MM.1S (cell line): ENCODE data around the gene ADAD1.

Experiments used
- DNase-seq: peaks from one replicate; pipeline ENCODE4 v3.0.0-alpha.2; 2015
- H2AFZ ChIP-seq: fragments of 300-600 bp; sonication (generic); 2 replicates; pipeline ENCODE4 v1.6.0; 2016; ENCODE audit warnings: antibody characterized with exemption, low read length
- H3F3A ChIP-seq: fragments of 300-600 bp; sonication (generic); 2 replicates; pipeline ENCODE4 v1.6.1; 2016; ENCODE audit warnings: mild to moderate bottlenecking, antibody characterized with exemption, low read length, moderate library complexity, mixed read lengths; ENCODE audit not compliant: insufficient read depth
- H3K27ac ChIP-seq: fragments of 300-600 bp; sonication (generic); 2 replicates; pipeline ENCODE4 v1.5.1; 2016; ENCODE audit warnings: mild to moderate bottlenecking, low read length
- H3K27me3 ChIP-seq: fragments of 300-600 bp; sonication (generic); replicated peaks from 2 replicates; pipeline ENCODE4 v1.6.0; 2016; ENCODE audit warnings: low read length; ENCODE audit not compliant: insufficient read depth
- H3K36me3 ChIP-seq: fragments of 300-600 bp; sonication (generic); replicated peaks from 2 replicates; pipeline ENCODE4 v1.6.1; 2016; ENCODE audit warnings: mild to moderate bottlenecking, low read length, mixed read lengths; ENCODE audit not compliant: insufficient read depth
- H3K4me1 ChIP-seq: fragments of 300-600 bp; sonication (generic); 2 replicates; pipeline ENCODE4 v1.6.1; 2016; ENCODE audit warnings: low read length, mixed read lengths
- H3K4me2 ChIP-seq: fragments of 300-600 bp; sonication (generic); 2 replicates; pipeline ENCODE4 v1.6.0; 2016; ENCODE audit warnings: low read depth, low read length
- H3K4me3 ChIP-seq: fragments of 300-600 bp; sonication (generic); 2 replicates; pipeline ENCODE4 v1.5.1; 2016; ENCODE audit warnings: low read length, mixed read lengths
- H3K79me2 ChIP-seq: fragments of 300-600 bp; sonication (generic); 2 replicates; pipeline ENCODE4 v1.6.1; 2016; ENCODE audit warnings: mixed run types, low read length, mixed read lengths
- H3K9ac ChIP-seq: fragments of 300-600 bp; sonication (generic); 2 replicates; pipeline ENCODE4 v1.6.1; 2016; ENCODE audit warnings: low read length, mixed read lengths
- H3K9me2 ChIP-seq: fragments of 300-600 bp; sonication (generic); replicated peaks from 2 replicates; pipeline ENCODE4 v1.6.1; 2016; ENCODE audit warnings: mild to moderate bottlenecking, low read length, mixed read lengths; ENCODE audit not compliant: insufficient read depth
- H3K9me3 ChIP-seq: fragments of 300-600 bp; sonication (generic); replicated peaks from 2 replicates; pipeline ENCODE4 v1.6.1; 2016; ENCODE audit warnings: mild to moderate bottlenecking, low read length, mixed read lengths; ENCODE audit not compliant: insufficient read depth
- H4K20me1 ChIP-seq: fragments of 300-600 bp; sonication (generic); 2 replicates; pipeline ENCODE4 v1.6.1; 2016; ENCODE audit warnings: mild to moderate bottlenecking, low read length, moderate library complexity, mixed read lengths; ENCODE audit not compliant: insufficient read depth
- EZH2 ChIP-seq: fragments of 300-600 bp; sonication (generic); optimal IDR thresholded peaks from 2 replicates; pipeline ENCODE3; 2017; ENCODE audit warnings: low read depth, mild to moderate bottlenecking, antibody characterized with exemption, low read length, mixed read lengths
- EZH2phosphoT487 ChIP-seq: fragments of 300-600 bp; sonication (generic); IDR thresholded peaks from 2 replicates; pipeline ENCODE4 v1.6.1; 2018; ENCODE audit warnings: antibody characterized with exemption, low read length
- TF ChIP-seq, protein P1 (sequence below): fragments of 300-600 bp; sonication (generic); IDR thresholded peaks from 2 replicates; pipeline ENCODE4 v1.5.1; 2016; ENCODE audit warnings: antibody characterized with exemption, low read length, mixed read lengths

The ADAD1 gene

DNA sequence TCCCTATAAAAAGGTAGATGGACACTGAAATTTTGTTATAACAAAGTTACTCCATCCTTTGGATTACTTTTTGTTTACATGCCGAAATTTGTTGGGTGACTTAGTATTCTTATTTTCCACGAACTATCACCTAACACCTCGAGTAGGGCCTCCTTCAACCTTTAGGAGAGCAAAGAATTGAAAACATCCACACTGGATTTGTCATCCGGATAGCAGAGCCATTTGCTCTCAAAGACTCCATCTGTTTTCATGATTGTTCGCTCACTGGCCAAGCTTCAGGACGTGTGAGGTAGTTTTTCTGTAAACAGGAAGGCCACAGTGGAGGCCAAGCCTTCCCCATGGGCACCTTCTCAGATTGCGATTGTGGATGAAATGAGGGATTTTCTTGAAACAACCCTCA is at the start of gene ADAD1:
Gene ADAD1, plus strand, starts transcription at position 301 of the 400 bp plus-strand sequence. CDS start 1,059 bp downstream, outside the sequence.
- H3K4me1 ChIP-seq: no peaks in the 10 kb centered on the region
- H3K4me3 ChIP-seq: no peak within 1 kb of the TSS
- no peaks in the 10 kb centered on the region for H4K20me1 ChIP-seq
- no peaks in the 10 kb centered on the region for H3K9me3 ChIP-seq
- no peak within 1 kb of the TSS for H2AFZ ChIP-seq
- no peaks in the 10 kb centered on the region for H3K36me3 ChIP-seq
- H3K9ac ChIP-seq: no peak within 1 kb of the TSS
- no peak for DNase-seq
- no peaks in the 10 kb centered on the region for H3F3A ChIP-seq
- no peaks in the 10 kb centered on the region for H3K79me2 ChIP-seq
- no peak within 1 kb of the TSS for H3K27ac ChIP-seq
- no peaks in the 10 kb centered on the region for H3K9me2 ChIP-seq
- H3K27me3 ChIP-seq: no peaks in the 10 kb centered on the region
- no peak for TF ChIP-seq EZH2
- TF ChIP-seq, protein P1, sequence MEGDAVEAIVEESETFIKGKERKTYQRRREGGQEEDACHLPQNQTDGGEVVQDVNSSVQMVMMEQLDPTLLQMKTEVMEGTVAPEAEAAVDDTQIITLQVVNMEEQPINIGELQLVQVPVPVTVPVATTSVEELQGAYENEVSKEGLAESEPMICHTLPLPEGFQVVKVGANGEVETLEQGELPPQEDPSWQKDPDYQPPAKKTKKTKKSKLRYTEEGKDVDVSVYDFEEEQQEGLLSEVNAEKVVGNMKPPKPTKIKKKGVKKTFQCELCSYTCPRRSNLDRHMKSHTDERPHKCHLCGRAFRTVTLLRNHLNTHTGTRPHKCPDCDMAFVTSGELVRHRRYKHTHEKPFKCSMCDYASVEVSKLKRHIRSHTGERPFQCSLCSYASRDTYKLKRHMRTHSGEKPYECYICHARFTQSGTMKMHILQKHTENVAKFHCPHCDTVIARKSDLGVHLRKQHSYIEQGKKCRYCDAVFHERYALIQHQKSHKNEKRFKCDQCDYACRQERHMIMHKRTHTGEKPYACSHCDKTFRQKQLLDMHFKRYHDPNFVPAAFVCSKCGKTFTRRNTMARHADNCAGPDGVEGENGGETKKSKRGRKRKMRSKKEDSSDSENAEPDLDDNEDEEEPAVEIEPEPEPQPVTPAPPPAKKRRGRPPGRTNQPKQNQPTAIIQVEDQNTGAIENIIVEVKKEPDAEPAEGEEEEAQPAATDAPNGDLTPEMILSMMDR: no peak
- TF ChIP-seq EZH2phosphoT487: no peak
- no peak within 1 kb of the TSS for H3K4me2 ChIP-seq

DNA sequence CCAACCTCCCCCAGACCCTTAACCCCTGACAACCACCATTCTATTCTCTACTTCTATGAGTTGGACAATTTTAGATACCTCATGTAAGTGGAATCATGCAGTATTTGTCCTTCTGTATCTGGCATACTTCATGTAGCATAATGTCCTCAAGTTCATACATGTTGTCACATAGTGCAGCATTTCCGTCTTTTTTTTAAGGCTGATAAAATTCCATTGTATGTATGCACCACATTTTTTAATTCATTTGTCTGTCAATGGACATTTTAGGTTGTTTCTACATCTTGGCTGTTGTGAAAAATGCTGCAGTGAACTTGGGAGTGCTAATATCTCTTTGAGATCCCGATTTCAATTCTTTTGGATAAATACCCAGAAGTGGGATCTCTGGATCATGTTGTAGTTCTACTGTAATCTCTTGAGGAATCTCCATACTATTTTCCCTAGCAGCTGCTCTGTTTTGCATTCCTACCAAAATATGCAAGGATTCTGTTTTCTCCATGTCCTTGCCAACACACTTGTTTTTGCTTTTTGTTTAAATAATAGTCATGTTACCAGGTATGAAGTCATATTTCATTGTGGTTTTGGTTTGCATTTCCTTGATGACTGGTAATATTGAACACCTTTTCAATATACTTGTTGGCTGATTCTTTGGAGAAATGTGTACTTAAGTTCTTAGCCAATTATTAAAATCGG is 48.8 kb upstream of the ADAD1 start:
- Histone ChIP-seq H2AFZ (no peak overlapping the region), H3K4me2 (no peak overlapping the region), H3K36me3 (no peaks in the 10 kb centered on the region; the same call in 1 of the 2 replicates), H4K20me1 (no peaks in the 10 kb centered on the region), H3K79me2 (no peaks in the 10 kb centered on the region), H3K4me1 (no peaks in the 10 kb centered on the region), H3F3A (no peaks in the 10 kb centered on the region), H3K27ac (no peak overlapping the region), H3K9me2 (no peaks in the 10 kb centered on the region), H3K27me3 (no peaks in the 10 kb centered on the region), H3K4me3 (no peak overlapping the region), H3K9me3 (no peaks in the 10 kb centered on the region), H3K9ac (no peak overlapping the region)
- TF ChIP-seq EZH2 (no peak), EZH2phosphoT487 (no peak)
- TF ChIP-seq, protein P1: no peak
- DNase-seq: no peak

GRCh38 chr4:122331195-122331594 is 47.6 kb upstream of the ADAD1 start:
- Histone ChIP-seq H3K36me3 (no peaks in the 10 kb centered on the region; the same call in 1 of the 2 replicates), H3K4me3 (no peak overlapping the region)
- DNase-seq: no peak

More at GRCh38 chr4:122331195-122331594, 47.6 kb upstream of the ADAD1 start:
- Histone ChIP-seq H3K27ac (no peak overlapping the region), H3K9ac (no peak overlapping the region), H3F3A (no peaks in the 10 kb centered on the region), H3K9me3 (no peaks in the 10 kb centered on the region), H3K27me3 (no peaks in the 10 kb centered on the region), H3K4me1 (no peaks in the 10 kb centered on the region), H3K9me2 (no peaks in the 10 kb centered on the region), H2AFZ (no peak overlapping the region), H4K20me1 (no peaks in the 10 kb centered on the region), H3K4me2 (no peak overlapping the region), H3K79me2 (no peaks in the 10 kb centered on the region)
- TF ChIP-seq, protein P1: no peak
- TF ChIP-seq EZH2 (no peak), EZH2phosphoT487 (no peak)
